Tibial nerve (tissue), 4 donors: ENCODE measurements around the gene TP63. TPM values are rescaled to one million over a fixed set of nuclear protein-coding genes. Genes with fewer than 3 reads are reported as not detected.

Experiments used
- DNase-seq, 2 donors: peaks; one replicate each; pipeline ENCODE4 v3.0.0-alpha.2; 2019; ENCODE audit warnings: low spot score in 2 of 2
- H3K27ac ChIP-seq, 4 donors: fragments of 200-600 bp; sonication (generic) in 3 of 4; one replicate each; pipeline ENCODE4 v1.5.1; 2017 to 2019; ENCODE audit warnings: mild to moderate bottlenecking in 1 of 4
- H3K27me3 ChIP-seq, 2 donors: fragments of 200-600 bp; sonication (generic) in 1 of 2; one replicate each; pipeline versions ENCODE4 v1.5.1 to v1.6.0; 2017 to 2019
- H3K36me3 ChIP-seq, 3 donors: fragments of 200-600 bp; sonication (generic); one replicate each; pipeline ENCODE4 v1.5.1; 2018 to 2019
- H3K4me1 ChIP-seq, 4 donors: fragments of 200-600 bp; sonication (generic) in 3 of 4; one replicate each; pipeline ENCODE4 v1.5.1; 2017 to 2019
- H3K4me3 ChIP-seq, 4 donors: fragments of 200-600 bp; sonication (generic) in 3 of 4; one replicate each; pipeline ENCODE4 v1.5.1; 2017 to 2019; ENCODE audit warnings: mild to moderate bottlenecking in 1 of 4, moderate library complexity in 1 of 4
- H3K9me3 ChIP-seq, 4 donors: fragments of 200-600 bp; sonication (generic) in 3 of 4; one replicate each; pipeline ENCODE4 v1.5.1; 2017 to 2019
- CTCF ChIP-seq, 5 experiments: fragments of 200-600 bp in 3 of 5; fragments of 450-650 bp in 2 of 5; sonication (generic) in 3 of 5; IDR thresholded peaks; one replicate each; pipeline ENCODE4 v1.5.1; 2016 to 2019; ENCODE audit warnings: antibody characterized with exemption in 5 of 5, mild to moderate bottlenecking in 3 of 5, moderate library complexity in 2 of 5
- EP300 ChIP-seq, 2 donors: sonication (generic); formaldehyde crosslinking; IDR thresholded peaks; one replicate each; pipeline ENCODE4 v1.6.1; 2017; ENCODE audit warnings: antibody characterized with exemption in 2 of 2, mild to moderate bottlenecking in 1 of 2
- POLR2A ChIP-seq, 2 donors: fragments of 450-650 bp; IDR thresholded peaks; one replicate each; pipeline ENCODE4 v1.6.1; 2017; ENCODE audit warnings: antibody characterized with exemption in 2 of 2, mild to moderate bottlenecking in 2 of 2, moderate library complexity in 2 of 2
- WGBS, 2 donors: methylation state at CpG; one replicate each; pipeline ENCODE4 v1.1.5; 2018; 5-methylcytosine and 5-hydroxymethylcytosine counted together
- total RNA-seq, 4 donors: library from RNA; depleted of rRNA; stranded (reverse); fragments of >200 nt; gene quantifications; one replicate each; pipeline ENCODE4 v1.1.0, GENCODE V29; 2016

Gene TP63
- total RNA-seq, 4 donors from 2014 or later, result 1.7 to 7.5 (median 4.2) TPM; not detected in 1

- no peaks in the 10 kb centered on the region for H3K9me3 ChIP-seq
- TF ChIP-seq EP300 (IDR thresholded peaks at IDR 0.05), result no peak
- no peak for TF ChIP-seq POLR2A (IDR thresholded peaks at IDR 0.05)
- TF ChIP-seq CTCF (IDR thresholded peaks at IDR 0.05), result no peak
- DNase-seq, result no peak
- H3K4me1 ChIP-seq, result no peaks in the 10 kb centered on the region
- H3K4me3 ChIP-seq, result no peak overlapping the region
- H3K36me3 ChIP-seq, result no peaks in the 10 kb centered on the region
- no peak overlapping the region for H3K27ac ChIP-seq
- WGBS, 2 donors, result 86 to 90% methylated on average over 3 of the region's 3 CpGs
- no peaks in the 10 kb centered on the region for H3K27me3 ChIP-seq
Measured at GRCh38 chr3:189779166-189779565, 148.0 kb downstream of the TP63 start.

- Histone ChIP-seq H3K27ac (no peak overlapping the region), H3K27me3 (no peaks in the 10 kb centered on the region), H3K4me3 (no peak overlapping the region), H3K36me3 (no peaks in the 10 kb centered on the region), H3K9me3 (no peaks in the 10 kb centered on the region), H3K4me1 (no peaks in the 10 kb centered on the region)
- 74 to 91% methylated on average over 6 of the region's 6 CpGs for WGBS, 2 donors
- no peak for TF ChIP-seq CTCF (IDR thresholded peaks at IDR 0.05)
- TF ChIP-seq EP300 (IDR thresholded peaks at IDR 0.05), result no peak
- DNase-seq, result no peak
Measured at GRCh38 chr3:189780546-189781270, 149.5 kb downstream of the TP63 start.

- no peak for TF ChIP-seq EP300 (IDR thresholded peaks at IDR 0.05)
Measured at GRCh38 chr3:189781415-189781814, 150.2 kb downstream of the TP63 start.

GRCh38 chr3:189786479-189787064, 155.4 kb downstream of the TP63 start:
- no peak for DNase-seq
- Histone ChIP-seq H3K9me3 (no peaks in the 10 kb centered on the region), H3K4me3 (no peak overlapping the region), H3K4me1 (no peaks in the 10 kb centered on the region), H3K27me3 (no peaks in the 10 kb centered on the region), H3K27ac (no peak overlapping the region), H3K36me3 (no peaks in the 10 kb centered on the region)
- 83 to 90% methylated on average over 8 of the region's 8 CpGs for WGBS, 2 donors
- TF ChIP-seq EP300 (IDR thresholded peaks at IDR 0.05) (no peak), CTCF (IDR thresholded peaks at IDR 0.05) (peak in 1 of 5 experiments; percentile 8), POLR2A (IDR thresholded peaks at IDR 0.05) (no peak)

More at GRCh38 chr3:189781415-189781814, 150.2 kb downstream of the TP63 start:
- Histone ChIP-seq H3K36me3 (no peaks in the 10 kb centered on the region), H3K27me3 (no peaks in the 10 kb centered on the region), H3K9me3 (no peaks in the 10 kb centered on the region), H3K4me3 (no peak overlapping the region), H3K4me1 (no peaks in the 10 kb centered on the region), H3K27ac (no peak overlapping the region)
- WGBS, 2 donors, result 78 to 80% methylated on average over 6 of the region's 6 CpGs
- no peak for DNase-seq

GRCh38 chr3:189787191-189787590, 156.0 kb downstream of the TP63 start:
- no peaks in the 10 kb centered on the region for H3K9me3 ChIP-seq
- 94% methylated on average over 3 of the region's 3 CpGs for WGBS, 2 donors
- DNase-seq, result no peak
- no peak overlapping the region for H3K4me3 ChIP-seq
- no peak for TF ChIP-seq CTCF (IDR thresholded peaks at IDR 0.05)
- no peaks in the 10 kb centered on the region for H3K36me3 ChIP-seq
- H3K27me3 ChIP-seq, result no peaks in the 10 kb centered on the region
- no peaks in the 10 kb centered on the region for H3K4me1 ChIP-seq
- no peak overlapping the region for H3K27ac ChIP-seq
